Measurements from ENCODE around the gene CDK6. TPM values are rescaled to one million over a fixed set of nuclear protein-coding genes. Genes with fewer than 3 reads are reported as not detected.

CDK6 gene
- total RNA-seq, 1 experiment from 2014 or later: 41.4 TPM

DNA sequence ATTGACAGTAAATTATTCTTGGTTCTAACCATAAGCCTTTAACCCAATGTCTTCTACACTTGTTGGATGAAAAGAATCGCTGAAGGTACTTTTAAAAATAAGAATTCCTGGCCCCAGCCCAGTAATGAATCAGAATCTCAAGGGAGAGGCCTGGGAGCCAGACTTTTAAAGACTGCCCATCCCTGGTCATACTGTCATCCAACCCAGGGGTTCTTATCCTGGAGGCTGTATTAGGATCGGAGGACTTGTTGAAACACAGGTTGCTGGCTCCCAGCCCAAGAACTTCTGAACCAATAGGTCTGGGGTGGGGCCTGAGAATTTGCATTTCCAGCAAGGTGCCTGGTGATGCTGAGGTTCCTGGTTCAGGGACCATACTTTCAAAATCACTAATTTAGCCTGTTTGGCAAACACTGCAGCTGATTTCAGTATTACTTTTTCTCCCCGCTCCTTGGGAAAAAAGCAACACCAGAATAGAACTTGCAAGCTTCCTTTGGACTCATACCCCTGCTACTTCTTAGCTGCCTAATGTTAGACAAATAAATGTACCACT lies 166.7 kb downstream of the CDK6 start:
- CTCF ChIA-PET: no interaction called here
- ATAC-seq: no peak
- POLR2A ChIA-PET: no interaction called here
- Histone ChIP-seq H2AFZ (ENCODE audit: low read depth, low read length, poor library complexity, severe bottlenecking) (no peak overlapping the region), H3K9ac (ENCODE audit: low read length) (no peak overlapping the region), H3K36me3 (ENCODE audit: control insufficient read depth in 1 of 2, insufficient read depth in 2 of 2, low read length in 2 of 2) (no peaks in the 10 kb centered on the region), H3K9me2 (ENCODE audit: insufficient read depth) (no peaks in the 10 kb centered on the region), H3K27ac (ENCODE audit: low read depth, low read length) (no peak overlapping the region), H3K9me3 (ENCODE audit: control insufficient read depth in 1 of 2, insufficient read depth in 1 of 2, low read depth in 1 of 2, low read length in 2 of 2) (no peaks in the 10 kb centered on the region), H3K4me2 (ENCODE audit: low read length) (no peak overlapping the region), H3K27me3 (ENCODE audit: insufficient read depth, low read length) (no peaks in the 10 kb centered on the region), H3K4me1 (ENCODE audit: control insufficient read depth in 1 of 2, insufficient read depth in 2 of 2, low read length in 2 of 2) (no peaks in the 10 kb centered on the region), H3K79me2 (ENCODE audit: insufficient read depth, low read length) (peaks cover 10% of the 10 kb centered on the region; the same call in 1 of the 2 replicates), H4K20me1 (ENCODE audit: insufficient read depth) (no peaks in the 10 kb centered on the region), H3K4me3 (replicated peaks in 1 of 2; ENCODE audit: low read depth in 1 of 2, low read length in 2 of 2) (no peak overlapping the region)
- intact Hi-C loops (cut with micrococcal nuclease): no loop called here
- TF ChIP-seq, protein P1, sequence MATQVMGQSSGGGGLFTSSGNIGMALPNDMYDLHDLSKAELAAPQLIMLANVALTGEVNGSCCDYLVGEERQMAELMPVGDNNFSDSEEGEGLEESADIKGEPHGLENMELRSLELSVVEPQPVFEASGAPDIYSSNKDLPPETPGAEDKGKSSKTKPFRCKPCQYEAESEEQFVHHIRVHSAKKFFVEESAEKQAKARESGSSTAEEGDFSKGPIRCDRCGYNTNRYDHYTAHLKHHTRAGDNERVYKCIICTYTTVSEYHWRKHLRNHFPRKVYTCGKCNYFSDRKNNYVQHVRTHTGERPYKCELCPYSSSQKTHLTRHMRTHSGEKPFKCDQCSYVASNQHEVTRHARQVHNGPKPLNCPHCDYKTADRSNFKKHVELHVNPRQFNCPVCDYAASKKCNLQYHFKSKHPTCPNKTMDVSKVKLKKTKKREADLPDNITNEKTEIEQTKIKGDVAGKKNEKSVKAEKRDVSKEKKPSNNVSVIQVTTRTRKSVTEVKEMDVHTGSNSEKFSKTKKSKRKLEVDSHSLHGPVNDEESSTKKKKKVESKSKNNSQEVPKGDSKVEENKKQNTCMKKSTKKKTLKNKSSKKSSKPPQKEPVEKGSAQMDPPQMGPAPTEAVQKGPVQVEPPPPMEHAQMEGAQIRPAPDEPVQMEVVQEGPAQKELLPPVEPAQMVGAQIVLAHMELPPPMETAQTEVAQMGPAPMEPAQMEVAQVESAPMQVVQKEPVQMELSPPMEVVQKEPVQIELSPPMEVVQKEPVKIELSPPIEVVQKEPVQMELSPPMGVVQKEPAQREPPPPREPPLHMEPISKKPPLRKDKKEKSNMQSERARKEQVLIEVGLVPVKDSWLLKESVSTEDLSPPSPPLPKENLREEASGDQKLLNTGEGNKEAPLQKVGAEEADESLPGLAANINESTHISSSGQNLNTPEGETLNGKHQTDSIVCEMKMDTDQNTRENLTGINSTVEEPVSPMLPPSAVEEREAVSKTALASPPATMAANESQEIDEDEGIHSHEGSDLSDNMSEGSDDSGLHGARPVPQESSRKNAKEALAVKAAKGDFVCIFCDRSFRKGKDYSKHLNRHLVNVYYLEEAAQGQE (IDR thresholded peaks at IDR 0.05; ENCODE audit: low read depth): no peak
- TF ChIP-seq SRF (IDR thresholded peaks at IDR 0.05; ENCODE audit: low read depth): no peak
- no peak for TF ChIP-seq SIN3A (IDR thresholded peaks at IDR 0.05; ENCODE audit: low read depth)
- TF ChIP-seq EZH2 (IDR thresholded peaks at IDR 0.05): no peak
- TF ChIP-seq ELF1 (IDR thresholded peaks at IDR 0.05; ENCODE audit: borderline replicate concordance, low read depth): no peak
- no peak for TF ChIP-seq EZH2phosphoT487 (IDR thresholded peaks at IDR 0.05; ENCODE audit: borderline replicate concordance)
- TF ChIP-seq YY1 (IDR thresholded peaks at IDR 0.05; ENCODE audit: extremely low read depth, insufficient replicate concordance, low read depth, low read length): no peak
- TF ChIP-seq, protein P2, sequence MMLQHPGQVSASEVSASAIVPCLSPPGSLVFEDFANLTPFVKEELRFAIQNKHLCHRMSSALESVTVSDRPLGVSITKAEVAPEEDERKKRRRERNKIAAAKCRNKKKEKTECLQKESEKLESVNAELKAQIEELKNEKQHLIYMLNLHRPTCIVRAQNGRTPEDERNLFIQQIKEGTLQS (IDR thresholded peaks at IDR 0.05): no peak
- no peak for TF ChIP-seq TCF7L2 (IDR thresholded peaks at IDR 0.05; ENCODE audit: borderline replicate concordance, extremely low read depth, insufficient read depth, insufficient read length)
- TF ChIP-seq, protein P3, sequence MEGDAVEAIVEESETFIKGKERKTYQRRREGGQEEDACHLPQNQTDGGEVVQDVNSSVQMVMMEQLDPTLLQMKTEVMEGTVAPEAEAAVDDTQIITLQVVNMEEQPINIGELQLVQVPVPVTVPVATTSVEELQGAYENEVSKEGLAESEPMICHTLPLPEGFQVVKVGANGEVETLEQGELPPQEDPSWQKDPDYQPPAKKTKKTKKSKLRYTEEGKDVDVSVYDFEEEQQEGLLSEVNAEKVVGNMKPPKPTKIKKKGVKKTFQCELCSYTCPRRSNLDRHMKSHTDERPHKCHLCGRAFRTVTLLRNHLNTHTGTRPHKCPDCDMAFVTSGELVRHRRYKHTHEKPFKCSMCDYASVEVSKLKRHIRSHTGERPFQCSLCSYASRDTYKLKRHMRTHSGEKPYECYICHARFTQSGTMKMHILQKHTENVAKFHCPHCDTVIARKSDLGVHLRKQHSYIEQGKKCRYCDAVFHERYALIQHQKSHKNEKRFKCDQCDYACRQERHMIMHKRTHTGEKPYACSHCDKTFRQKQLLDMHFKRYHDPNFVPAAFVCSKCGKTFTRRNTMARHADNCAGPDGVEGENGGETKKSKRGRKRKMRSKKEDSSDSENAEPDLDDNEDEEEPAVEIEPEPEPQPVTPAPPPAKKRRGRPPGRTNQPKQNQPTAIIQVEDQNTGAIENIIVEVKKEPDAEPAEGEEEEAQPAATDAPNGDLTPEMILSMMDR (IDR thresholded peaks at IDR 0.05 in 2 of 3, conservative IDR thresholded peaks at IDR 0.05 in 1 of 3; ENCODE audit: borderline replicate concordance in 1 of 3, insufficient read depth in 1 of 3, low read depth in 2 of 3, low read length in 2 of 3): no peak
- no peak for TF ChIP-seq JUND (IDR thresholded peaks at IDR 0.05)
- no peak for TF ChIP-seq ZNF274 (IDR thresholded peaks at IDR 0.05; ENCODE audit: low read depth, low read length)
- TF ChIP-seq ZFX (IDR thresholded peaks at IDR 0.05): no peak
- TF ChIP-seq CEBPB (IDR thresholded peaks at IDR 0.05; ENCODE audit: low read depth): no peak
- no peak for TF ChIP-seq EGR1 (IDR thresholded peaks at IDR 0.05; ENCODE audit: low read depth)
- TF ChIP-seq CBX3 (IDR thresholded peaks at IDR 0.05; ENCODE audit: low read depth): no peak
- TF ChIP-seq RAD21 (IDR thresholded peaks at IDR 0.05; ENCODE audit: low read depth): no peak
- RAD21 ChIA-PET (ENCODE audit: low non-redundant PET in 1 of 2, low total read pairs in 2 of 2, uncharacterized antibody in 2 of 2, unreplicated experiment in 2 of 2): no interaction called here
- no peak for DNase-seq (ENCODE audit: low read depth, low spot score)
- BruUV-seq (replicated peaks): no TSS peak

All from HCT116 (cell line).